Natural killer cell (primary cell): ENCODE measurements around the gene SEMA4B. TPM values are rescaled to one million over a fixed set of nuclear protein-coding genes. Genes with fewer than 3 reads are reported as not detected.
A peak's percentile ranks its signal among the peaks of the same experiment; 100 is the strongest.

Experiments used
- ATAC-seq, 3 donors: fragments of 150-1000 bp in 2 of 3; fragments of 200-7000 bp in 1 of 3; cut with Tn5 transposase; 1 replicate in 1 of 3; 2 replicates in 2 of 3; pipeline ENCODE4 v1.10.0; 2021; ENCODE audit warnings: mild to moderate bottlenecking in 2 of 3, moderate library complexity in 2 of 3
- DNase-seq, 2 donors: peaks; one replicate each; pipeline versions ENCODE4 v3.0.0 to v3.0.0-alpha.2; 2013 to 2021; ENCODE audit warnings: mixed read lengths in 1 of 2
- H3K27ac ChIP-seq: one replicate; pipeline ENCODE4 v1.5.1; 2013; ENCODE audit warnings: mild to moderate bottlenecking, low read length
- H3K27me3 ChIP-seq: one replicate; pipeline ENCODE4 v1.6.1; 2013; ENCODE audit warnings: low read length; ENCODE audit not compliant: control insufficient read depth, insufficient read depth
- H3K36me3 ChIP-seq: one replicate; pipeline ENCODE4 v1.6.1; 2013; ENCODE audit warnings: low read length; ENCODE audit not compliant: control insufficient read depth, insufficient read depth
- H3K4me1 ChIP-seq: one replicate; pipeline ENCODE4 v1.6.1; 2013; ENCODE audit warnings: low read length; ENCODE audit not compliant: control insufficient read depth, insufficient read depth
- H3K4me3 ChIP-seq: one replicate; pipeline ENCODE4 v1.5.1; 2013; ENCODE audit warnings: low read length
- H3K9me3 ChIP-seq: one replicate; pipeline ENCODE4 v1.6.1; 2013; ENCODE audit warnings: low read length; ENCODE audit not compliant: control insufficient read depth, insufficient read depth
- H3K27ac Mint-ChIP-seq, 2 donors: one replicate each; pipeline ENCODE4 v1.8.0; 2022; ENCODE audit warnings: mild to moderate bottlenecking in 2 of 2, mixed read lengths in 2 of 2, moderate library complexity in 1 of 2
- H3K27me3 Mint-ChIP-seq, 2 donors: one replicate each; pipeline ENCODE4 v1.8.0; 2022; ENCODE audit warnings: low read depth in 2 of 2, mixed read lengths in 2 of 2
- H3K36me3 Mint-ChIP-seq: one replicate; pipeline ENCODE4 v1.8.0; 2022; ENCODE audit warnings: mixed read lengths
- H3K4me1 Mint-ChIP-seq, 2 donors: one replicate each; pipeline ENCODE4 v1.8.0; 2022; ENCODE audit warnings: mixed read lengths in 2 of 2
- H3K4me3 Mint-ChIP-seq: one replicate; pipeline ENCODE4 v1.8.0; 2022; ENCODE audit warnings: mild to moderate bottlenecking, moderate library complexity, mixed read lengths
- H3K9me3 Mint-ChIP-seq, 2 donors: one replicate each; pipeline ENCODE4 v1.8.0; 2022; ENCODE audit warnings: mixed read lengths in 2 of 2
- CTCF ChIP-seq: fragments of 200-600 bp; IDR thresholded peaks from one replicate; pipeline ENCODE4 v1.8.0; 2022; ENCODE audit warnings: antibody characterized with exemption
- WGBS: methylation state at CpG from one replicate; pipeline ENCODE4 v1.1.7; 2013; ENCODE audit warnings: missing lambda C conversion rate; ENCODE audit not compliant: insufficient coverage; 5-methylcytosine and 5-hydroxymethylcytosine counted together
- intact Hi-C: fragments of 100-400 bp; cut with micrococcal nuclease; formaldehyde crosslinking; loops from one replicate; pipeline ENCODE4 v1.14.2; 2022
- total RNA-seq, 4 donors: library from RNA; stranded (reverse); fragments of 120-200 nt in 1 of 4; gene quantifications; one replicate each; pipeline versions ENCODE4 v1.2.3 to v1.2.4, GENCODE V29; 2013 to 2022

The SEMA4B gene
- total RNA-seq, 3 donors from 2014 or later (not counting 1 experiment from before 2014, with no cell fraction given) = 13.1 to 28.1 (median 25.0) TPM

GRCh38 chr15:90265271-90266060 is 64.3 kb downstream of the SEMA4B start, which contains the start of gene NGRN:
TSS of gene NGRN (plus strand) at chr15:90265672. CDS start at chr15:90265713, 41 bp downstream.
- H3K27me3 ChIP-seq = no peaks in the 10 kb centered on the region
- H3K4me3 ChIP-seq = peak within 1 kb of the TSS; percentile 78
- H3K4me1 ChIP-seq = peaks cover 30% of the 10 kb centered on the region
- H3K27me3 Mint-ChIP-seq = no peaks in the 10 kb centered on the region
- peaks cover 24% of the 10 kb centered on the region for H3K36me3 ChIP-seq
- peak; percentile 86 to 95 (median 90) for ATAC-seq
- H3K9me3 ChIP-seq = no peaks in the 10 kb centered on the region
- peak within 1 kb of the TSS; percentile 97 to 98 for H3K27ac Mint-ChIP-seq
- under 1% methylated on average over 59 of the region's 59 CpGs for WGBS
- DNase-seq = peak; percentile 90 to 95
- TF ChIP-seq CTCF = no peak
- peak within 1 kb of the TSS; percentile 94 for H3K27ac ChIP-seq
- H3K36me3 Mint-ChIP-seq = peaks cover 14% of the 10 kb centered on the region
- intact Hi-C loops = loop anchor here (1.0 to 2.0 kb wide), 2 partner anchors 31 to 35 kb away; partner anchors contain the start of gene GDPGP1
- no peaks in the 10 kb centered on the region for H3K9me3 Mint-ChIP-seq
- H3K4me1 Mint-ChIP-seq = peaks cover 57 to 60% of the 10 kb centered on the region in 2 donors
- H3K4me3 Mint-ChIP-seq = peak within 1 kb of the TSS; percentile 96

DNA sequence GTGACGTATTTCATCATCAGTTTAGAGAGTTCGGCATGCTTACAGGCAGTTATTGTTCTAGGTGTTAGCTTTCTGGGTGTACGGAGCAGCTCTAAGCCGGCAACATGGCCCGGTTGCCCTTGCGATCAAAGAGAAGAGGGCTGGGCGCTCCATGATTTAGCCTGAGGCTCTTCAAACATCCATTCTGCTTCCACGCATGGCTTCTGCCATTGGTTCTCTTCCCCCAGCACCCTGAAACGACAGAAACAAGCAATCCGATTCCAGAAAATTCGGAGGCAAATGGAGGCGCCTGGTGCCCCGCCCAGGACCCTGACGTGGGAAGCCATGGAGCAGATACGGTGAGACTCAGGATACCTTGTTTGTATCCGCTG is 64.9 kb downstream of the SEMA4B start:
- DNase-seq = peak in 1 of 2 donors; percentile 68
- 1% methylated on average over 16 of the region's 16 CpGs for WGBS
- Histone ChIP-seq H3K27me3 (no peaks in the 10 kb centered on the region), H3K36me3 (peaks cover 30% of the 10 kb centered on the region), H3K9me3 (no peaks in the 10 kb centered on the region), H3K27ac (peak overlapping the region; percentile 94), H3K4me1 (peaks cover 30% of the 10 kb centered on the region), H3K4me3 (peak overlapping the region; percentile 78)
- Mint-ChIP-seq H3K27me3 (no peaks in the 10 kb centered on the region), H3K27ac (peak overlapping the region; percentile 97 to 98), H3K4me1 (peaks cover 60 to 63% of the 10 kb centered on the region in 2 donors), H3K36me3 (peaks cover 15% of the 10 kb centered on the region), H3K9me3 (no peaks in the 10 kb centered on the region), H3K4me3 (peak overlapping the region; percentile 96)
- peak in 2 of 3 donors; percentile 3 to 6 for ATAC-seq
- TF ChIP-seq CTCF = no peak
- intact Hi-C loops = no loop called here

DNA sequence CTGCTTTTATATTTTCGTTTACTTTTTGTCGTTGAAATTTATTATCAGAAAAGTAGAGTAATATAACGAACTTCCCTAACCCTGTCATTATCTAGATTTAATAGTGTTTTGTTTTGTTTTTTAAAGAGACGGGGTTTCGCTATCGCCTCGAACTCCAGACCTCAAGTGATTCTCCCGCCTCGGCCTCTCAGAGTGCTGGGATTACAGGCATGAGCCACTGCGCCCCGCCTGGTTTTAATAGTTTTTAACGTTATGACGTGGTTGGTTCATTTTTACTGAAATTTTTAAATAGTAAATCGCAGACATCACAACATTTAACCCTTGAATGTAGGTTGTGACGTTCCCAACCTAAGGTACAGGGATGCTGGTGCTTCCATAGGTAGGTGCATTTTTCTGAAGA is 65.4 kb downstream of the SEMA4B start:
- Mint-ChIP-seq H3K36me3 (peaks cover 15% of the 10 kb centered on the region), H3K27ac (peak overlapping the region; percentile 97 to 98), H3K4me1 (peaks cover 64 to 66% of the 10 kb centered on the region in 2 donors), H3K27me3 (no peaks in the 10 kb centered on the region), H3K4me3 (peak overlapping the region; percentile 96), H3K9me3 (no peaks in the 10 kb centered on the region)
- intact Hi-C loops = no loop called here
- H3K27me3 ChIP-seq = no peaks in the 10 kb centered on the region
- no peaks in the 10 kb centered on the region for H3K9me3 ChIP-seq
- WGBS = 47% methylated on average over 12 of the region's 15 CpGs
- TF ChIP-seq CTCF = no peak
- peaks cover 30% of the 10 kb centered on the region for H3K4me1 ChIP-seq
- ATAC-seq (no peak), DNase-seq (peak in 1 of 2 donors; percentile 46)
- H3K4me3 ChIP-seq = peak overlapping the region; percentile 78
- H3K36me3 ChIP-seq = peaks cover 34% of the 10 kb centered on the region
- peak overlapping the region; percentile 94 for H3K27ac ChIP-seq
